GM18507 (cell line): ENCODE measurements around the gene NDUFB6.
"Not testable (repeated sequence)": the region's sequence is repeated elsewhere in the genome, so short reads cannot be mapped to it uniquely, and the experiment has no call there.

Source experiments
- DNase-seq: peaks from one replicate; pipeline ENCODE4 v3.0.0; 2011; ENCODE audit warnings: low read depth; ENCODE audit not compliant: insufficient read length; ENCODE audit errors: extremely low spot score
- FAIRE-seq: peaks from 2 replicates; lab custom pipeline; 2011; peaks lifted over from hg19 to GRCh38; lab: Jason Lieb, UNC

The NDUFB6 gene

DNA sequence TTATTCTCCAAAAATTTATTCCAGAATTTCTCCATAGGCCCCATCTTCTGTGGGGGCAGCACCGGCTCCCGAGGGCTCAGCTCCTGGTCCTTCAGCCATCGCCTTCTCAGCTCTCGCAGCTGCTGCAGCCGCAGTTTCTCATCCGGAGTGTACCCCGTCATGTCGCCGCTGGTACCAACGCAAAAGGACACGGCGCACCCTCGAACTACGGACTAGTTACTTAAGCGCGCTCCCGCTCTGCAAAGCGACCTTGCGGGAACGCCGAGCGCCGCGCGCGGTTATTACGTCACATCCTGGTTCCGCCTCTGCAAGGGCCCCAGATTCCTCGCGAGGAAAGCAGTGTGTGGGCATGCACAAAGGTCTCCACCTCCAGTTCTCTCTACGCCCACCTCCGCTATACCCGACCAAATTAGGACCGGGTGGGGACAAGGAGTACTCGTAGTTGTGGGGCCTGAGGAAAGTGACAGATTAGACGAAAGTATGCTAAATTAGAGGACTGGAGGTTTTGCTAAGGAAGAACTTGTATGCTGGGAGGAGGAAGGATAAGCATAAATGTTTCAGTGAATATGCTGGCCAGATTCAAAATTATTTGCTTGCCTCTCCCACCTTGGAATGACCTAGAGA is at the start of gene NDUFB6:
TSS of gene NDUFB6 (minus strand) at position 260 of the 624 bp plus-strand sequence. CDS start at position 161, 99 bp downstream.
- DNase-seq (peak; percentile 83), FAIRE-seq (peak; percentile 99)

DNA sequence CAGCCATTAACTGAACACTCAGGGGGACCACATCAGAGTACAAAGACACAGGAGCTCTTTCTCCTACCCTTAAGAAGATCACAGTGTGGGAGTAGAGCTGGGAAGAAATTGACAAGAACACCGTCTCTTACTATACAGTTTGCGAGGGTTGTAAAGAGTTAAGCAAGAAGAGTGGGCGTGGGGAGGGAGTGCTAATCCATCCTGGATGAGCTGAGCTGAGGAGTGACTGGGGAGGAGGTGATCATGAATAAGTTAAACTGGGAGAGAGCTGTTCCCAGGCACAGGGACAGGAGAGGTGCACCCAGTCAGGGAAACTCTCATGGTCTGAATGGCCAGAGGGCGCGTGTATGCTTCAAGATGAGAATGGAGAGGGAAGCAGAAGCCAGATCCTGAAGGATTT is 45.3 kb upstream of the NDUFB6 start:
- DNase-seq: no peak
- FAIRE-seq: no peak

GRCh38 chr9:32606811-32607210 is 33.9 kb upstream of the NDUFB6 start:
- no peak for FAIRE-seq
- DNase-seq: no peak

- FAIRE-seq (peak; percentile 88), DNase-seq (no peak)
Observed at GRCh38 chr9:32603914-32604852, 31.2 kb upstream of the NDUFB6 start.

GRCh38 chr9:32599021-32599420 is 26.1 kb upstream of the NDUFB6 start:
- FAIRE-seq, DNase-seq: not testable (repeated sequence)

DNA sequence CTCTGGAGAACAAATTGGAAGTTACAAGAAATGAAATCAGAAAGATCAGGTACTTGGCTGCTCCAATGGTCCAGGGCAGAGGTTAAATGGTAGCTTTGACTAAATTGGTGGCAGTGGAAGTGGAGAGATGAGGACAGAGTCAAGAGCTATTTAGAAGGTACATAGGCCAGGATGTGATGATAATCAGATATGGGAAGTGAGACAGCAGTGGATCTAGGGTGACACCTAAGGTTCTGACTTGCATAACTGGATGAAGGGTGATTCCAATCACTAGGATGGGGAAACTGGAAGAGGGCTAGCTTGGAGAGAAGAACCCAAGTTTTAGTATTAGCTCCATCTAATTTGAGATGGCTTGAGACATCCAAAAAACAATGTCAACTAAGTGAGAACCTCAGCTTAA is 24.0 kb upstream of the NDUFB6 start:
- DNase-seq: no peak

DNA sequence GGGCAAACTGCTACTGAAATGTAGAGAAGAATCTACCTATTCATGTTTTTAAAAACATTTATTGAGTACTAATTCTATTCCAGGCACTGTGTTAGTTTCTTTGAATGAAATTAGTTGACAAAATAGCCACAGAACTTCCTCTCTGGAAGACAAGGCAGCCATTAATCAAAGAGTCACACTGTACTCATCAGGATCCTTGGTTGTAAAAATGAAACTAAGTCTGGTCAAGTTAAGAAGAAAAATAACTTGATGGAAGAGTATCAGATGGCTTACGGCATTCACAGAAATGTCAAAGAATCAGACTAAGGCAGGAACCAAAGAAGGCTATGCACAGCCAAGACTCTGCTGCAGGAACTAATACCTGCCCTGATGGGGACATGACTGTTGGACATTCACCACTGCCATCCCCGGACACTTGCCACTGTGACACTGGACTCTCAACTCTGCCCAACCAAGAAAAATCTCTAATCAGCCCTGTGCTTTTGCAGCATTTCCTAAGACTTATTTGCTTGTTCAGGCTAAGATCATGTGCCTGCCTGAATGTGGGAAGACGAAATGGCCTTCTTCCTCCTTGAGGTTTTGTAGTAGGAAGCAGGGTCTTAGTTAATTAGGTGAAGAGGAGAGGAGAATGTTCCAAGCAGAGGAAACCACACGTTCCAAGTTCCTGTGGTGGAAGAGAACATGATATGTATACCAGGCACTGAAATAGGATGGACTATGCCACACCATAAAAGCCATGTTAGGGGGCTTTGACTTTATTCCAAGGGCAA is 23.3 kb upstream of the NDUFB6 start:
- no peak for DNase-seq
- peak; percentile 58 for FAIRE-seq

More for the DNA sequence above, 24.0 kb upstream of the NDUFB6 start:
- no peak for FAIRE-seq

DNA sequence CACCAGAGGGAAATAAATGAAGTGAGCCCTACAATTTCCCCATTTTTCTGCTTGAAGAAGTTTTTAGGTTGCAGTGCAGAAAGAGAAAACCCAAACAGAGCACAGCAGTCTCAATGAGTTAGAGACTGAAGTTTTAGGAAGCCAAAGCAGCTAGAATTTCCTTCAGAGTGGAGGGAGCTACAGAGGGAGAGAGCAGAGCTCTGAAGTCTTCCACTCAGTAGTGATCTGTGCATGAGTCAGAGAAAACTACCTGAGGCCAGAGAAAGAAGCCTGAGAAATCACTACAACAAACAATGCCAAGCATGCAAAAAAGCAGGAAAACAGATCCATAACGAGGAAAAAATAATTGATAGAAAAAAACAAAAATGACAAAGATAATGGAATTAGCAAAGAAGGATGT is 17.9 kb upstream of the NDUFB6 start:
- FAIRE-seq: no peak

DNA sequence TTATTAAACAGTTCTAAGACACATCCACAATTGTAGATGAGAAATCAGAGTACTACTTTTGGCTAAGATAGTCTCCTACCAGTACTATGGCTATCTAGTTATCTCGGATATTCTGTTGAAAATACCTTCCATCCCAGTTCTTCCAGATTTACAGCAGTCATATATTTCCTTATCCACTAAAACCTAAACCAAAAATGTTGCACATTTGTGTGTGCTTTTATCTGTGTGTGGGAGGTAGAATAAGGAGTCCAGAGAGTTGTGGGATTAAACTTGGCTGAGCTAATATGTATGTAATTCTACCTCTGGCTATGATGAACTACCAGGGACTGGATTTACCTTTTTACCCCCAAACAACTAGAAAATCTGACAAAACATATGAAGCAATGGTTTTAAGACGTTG is 17.5 kb upstream of the NDUFB6 start:
- no peak for DNase-seq
- FAIRE-seq: no peak

More for the DNA sequence above, 17.9 kb upstream of the NDUFB6 start:
- no peak for DNase-seq

- DNase-seq (no peak), FAIRE-seq (peak; percentile 79)
Observed at GRCh38 chr9:32589083-32589723, 16.2 kb upstream of the NDUFB6 start.

DNA sequence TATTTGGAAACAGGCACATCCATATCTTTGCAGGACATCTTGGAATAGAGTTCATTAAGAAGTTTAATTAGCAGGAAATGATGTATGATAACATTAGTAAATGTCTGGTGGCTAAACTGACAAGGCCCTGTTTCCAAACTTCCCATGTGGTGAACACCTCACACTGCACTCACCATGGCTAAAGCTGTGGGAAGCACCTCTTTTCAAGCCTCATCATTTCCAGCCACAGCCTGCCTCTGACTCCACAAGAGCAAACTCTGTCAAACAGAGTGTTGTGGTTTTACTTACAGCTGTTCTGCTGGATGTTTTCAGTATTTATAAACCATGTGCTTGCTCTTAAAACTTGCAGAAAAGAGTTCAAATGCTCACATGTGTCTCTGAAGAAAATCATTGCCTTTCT is 14.9 kb upstream of the NDUFB6 start:
- DNase-seq: no peak
- FAIRE-seq: no peak

DNA sequence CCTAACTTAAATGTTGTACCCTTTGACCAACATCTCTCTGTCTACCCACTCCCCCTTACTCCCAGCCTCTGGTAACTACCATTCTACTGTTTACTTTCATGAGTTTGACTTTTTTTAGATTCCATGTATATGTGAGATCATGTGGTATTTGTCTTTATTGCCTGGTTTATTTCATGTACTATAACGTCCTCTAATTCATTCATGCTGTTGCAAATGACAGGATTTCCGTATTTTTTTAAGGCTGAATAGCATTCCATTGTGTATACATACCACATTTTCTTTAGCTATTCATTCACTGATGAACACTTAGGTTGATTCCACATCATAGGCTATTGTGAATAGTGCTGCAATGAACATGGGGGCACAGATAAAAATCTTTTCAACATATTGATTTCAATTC is 11.8 kb upstream of the NDUFB6 start:
- DNase-seq (no peak), FAIRE-seq (no peak)

DNA sequence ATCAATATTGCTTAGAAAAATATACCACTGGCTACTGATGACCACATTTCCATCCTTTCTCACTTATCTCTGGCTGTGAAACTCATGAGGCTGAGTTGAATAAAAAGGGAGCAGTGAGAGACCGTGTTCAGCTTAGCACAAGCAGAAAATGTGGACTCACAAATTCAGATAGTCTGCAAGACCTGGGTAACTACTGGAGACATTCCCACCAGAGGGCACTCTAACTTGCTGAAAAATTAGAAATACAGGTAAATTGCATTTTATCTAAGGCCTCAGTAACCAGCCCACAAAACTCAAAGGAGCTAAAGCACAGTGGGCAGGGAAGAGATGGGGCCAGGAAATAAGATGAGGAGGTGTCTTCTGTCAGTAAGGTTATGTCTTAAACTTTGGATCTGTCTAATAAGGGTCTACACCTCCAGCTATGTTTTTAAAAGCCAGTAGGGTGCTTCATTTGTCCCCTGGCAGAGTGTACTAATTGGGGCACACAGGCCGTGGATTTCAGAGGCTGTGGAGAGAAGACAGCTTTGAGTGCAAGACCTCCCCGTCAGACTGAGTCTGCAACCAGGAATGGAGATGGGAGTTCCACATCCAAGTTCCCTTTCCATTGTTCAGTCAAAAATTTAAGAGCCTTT is 8.7 kb upstream of the NDUFB6 start:
- FAIRE-seq: peak; percentile 69
- no peak for DNase-seq

- DNase-seq (no peak), FAIRE-seq (peak; percentile 66)
Observed at GRCh38 chr9:32580631-32581300, 7.8 kb upstream of the NDUFB6 start.

DNA sequence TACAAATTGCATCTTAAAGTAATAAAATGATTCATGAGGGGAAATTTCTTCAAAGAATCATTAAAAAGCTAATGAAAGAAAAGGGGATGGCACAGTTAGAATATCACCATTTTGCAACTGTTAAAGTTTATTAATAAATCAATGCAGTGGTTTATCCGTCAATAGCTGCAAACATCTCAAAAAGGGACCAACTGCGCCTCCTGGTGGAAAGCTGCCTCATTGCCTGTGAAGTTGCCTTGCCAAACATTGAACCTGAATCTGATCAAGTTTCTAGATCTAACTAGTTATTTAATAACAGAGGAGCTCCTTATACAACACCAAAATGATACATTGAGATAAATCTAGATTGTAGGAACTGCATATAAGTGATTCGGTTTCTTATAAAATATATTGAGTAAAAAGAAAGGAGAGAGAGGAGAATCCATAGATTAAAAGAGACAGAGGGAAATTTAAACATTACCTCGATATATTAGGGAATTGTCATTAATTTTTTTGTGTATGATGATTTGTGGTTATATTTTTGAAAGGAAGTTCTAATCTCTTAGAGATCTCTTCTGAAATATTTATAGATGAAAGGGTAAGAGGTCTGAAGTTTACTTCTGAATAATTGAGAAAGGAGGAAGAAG is 6.9 kb upstream of the NDUFB6 start:
- DNase-seq: no peak
- FAIRE-seq: peak; percentile 78

- FAIRE-seq: no peak
- no peak for DNase-seq
Observed at GRCh38 chr9:32578976-32579375, 6.0 kb upstream of the NDUFB6 start.

- DNase-seq (no peak), FAIRE-seq (no peak)
Observed at GRCh38 chr9:32577316-32577715, 4.4 kb upstream of the NDUFB6 start.

DNA sequence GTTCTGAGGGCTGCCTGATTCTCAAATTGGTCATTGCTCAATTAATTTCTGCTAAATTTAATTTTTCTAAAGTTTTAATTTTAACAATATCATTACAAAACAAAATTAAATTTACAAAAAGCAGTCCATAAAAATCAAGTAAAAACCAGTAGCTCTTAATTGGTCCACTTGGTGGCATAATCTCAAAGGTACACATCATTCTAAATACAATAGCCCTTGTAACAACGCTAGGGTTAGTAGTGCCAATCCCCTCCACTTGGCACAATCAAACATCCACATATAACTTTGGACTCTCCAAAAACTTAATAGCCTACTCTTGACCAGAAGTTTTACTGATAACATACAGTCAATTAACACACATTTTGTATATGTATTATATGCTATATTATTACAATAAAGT is 1.9 kb upstream of the NDUFB6 start:
- FAIRE-seq (no peak), DNase-seq (no peak)
